H9 (cell line): ENCODE data around the gene HNRNPA3. TPM values are rescaled to one million over a fixed set of nuclear protein-coding genes. Genes with fewer than 3 reads are reported as not detected.
A peak's percentile ranks its signal among the peaks of the same experiment; 100 is the strongest.

Experiments used
- DNase-seq: peaks from one replicate; pipeline ENCODE4 v3.0.0-alpha.2; 2017
- H2AFZ ChIP-seq: one replicate; pipeline ENCODE4 v1.6.1; 2013; ENCODE audit warnings: mild to moderate bottlenecking, low read length, control low read depth, moderate library complexity
- H2AK5ac ChIP-seq: 2 replicates; pipeline ENCODE4 v1.6.1; 2013; ENCODE audit warnings: low read length, control low read depth, mixed read lengths; ENCODE audit not compliant: insufficient read length
- H2BK120ac ChIP-seq: one replicate; pipeline ENCODE4 v1.6.1; 2013; ENCODE audit warnings: low read depth, mild to moderate bottlenecking, low read length, control low read depth, inconsistent platforms; ENCODE audit not compliant: poor library complexity, severe bottlenecking
- H2BK12ac ChIP-seq: 2 replicates; pipeline ENCODE4 v1.6.1; 2013; ENCODE audit warnings: low read length, control low read depth, mixed read lengths, low read depth; ENCODE audit not compliant: insufficient read length
- H2BK15ac ChIP-seq: 2 replicates; pipeline ENCODE4 v1.6.1; 2013; ENCODE audit warnings: low read depth, low read length, control low read depth
- H2BK20ac ChIP-seq: one replicate; pipeline ENCODE4 v1.6.1; 2013; ENCODE audit warnings: low read depth, mild to moderate bottlenecking, low read length, control low read depth, inconsistent platforms; ENCODE audit not compliant: poor library complexity, severe bottlenecking
- H2BK5ac ChIP-seq: 2 replicates; pipeline ENCODE4 v1.6.1; 2013; ENCODE audit warnings: low read length, control low read depth, mixed read lengths; ENCODE audit not compliant: insufficient read length
- H3K14ac ChIP-seq: 2 replicates; pipeline ENCODE4 v1.6.1; 2013; ENCODE audit warnings: low read length, control low read depth; ENCODE audit not compliant: insufficient read depth
- H3K18ac ChIP-seq: 2 replicates; pipeline ENCODE4 v1.6.1; 2013; ENCODE audit warnings: low read depth, mild to moderate bottlenecking, mixed read lengths, low read length, control low read depth; ENCODE audit not compliant: insufficient read length
- H3K23ac ChIP-seq: 2 replicates; pipeline ENCODE4 v1.6.1; 2013; ENCODE audit warnings: low read length, control low read depth, mixed read lengths, low read depth; ENCODE audit not compliant: insufficient read length
- H3K23me2 ChIP-seq: 2 replicates; pipeline ENCODE4 v1.6.1; 2013; ENCODE audit warnings: low read depth, mild to moderate bottlenecking, mixed read lengths, low read length, control low read depth; ENCODE audit not compliant: insufficient read length, poor library complexity, severe bottlenecking
- H3K27ac ChIP-seq: 2 replicates; pipeline ENCODE4 v1.5.1; 2013; ENCODE audit warnings: low read length, control low read depth, mixed read lengths, low read depth; ENCODE audit not compliant: insufficient read length
- H3K27me3 ChIP-seq: 2 replicates; pipeline ENCODE4 v1.6.1; 2013; ENCODE audit warnings: low read length, control low read depth, inconsistent platforms; ENCODE audit not compliant: insufficient read depth
- H3K4ac ChIP-seq: 2 replicates; pipeline ENCODE4 v1.6.1; 2013; ENCODE audit warnings: low read depth, mild to moderate bottlenecking, control low read depth, inconsistent platforms, low read length, moderate library complexity
- H3K4me1 ChIP-seq: 2 replicates; pipeline ENCODE4 v1.6.1; 2013; ENCODE audit warnings: low read length, control low read depth, inconsistent platforms; ENCODE audit not compliant: insufficient read depth
- H3K4me2 ChIP-seq: 2 replicates; pipeline ENCODE4 v1.6.1; 2013; ENCODE audit warnings: low read length, control low read depth, mixed read lengths; ENCODE audit not compliant: insufficient read length, insufficient read depth
- H3K56ac ChIP-seq: 2 replicates; pipeline ENCODE4 v1.6.1; 2013; ENCODE audit warnings: low read depth, mild to moderate bottlenecking, mixed read lengths, low read length, control low read depth; ENCODE audit not compliant: insufficient read length
- H3K79me1 ChIP-seq: 2 replicates; pipeline ENCODE4 v1.6.1; 2013; ENCODE audit warnings: low read depth, mild to moderate bottlenecking, moderate library complexity, low read length, control low read depth, inconsistent platforms; ENCODE audit not compliant: insufficient read depth, poor library complexity, severe bottlenecking
- H3K79me2 ChIP-seq: 2 replicates; pipeline ENCODE4 v1.6.1; 2013; ENCODE audit warnings: low read length, control low read depth, inconsistent platforms; ENCODE audit not compliant: insufficient read depth
- H3K9ac ChIP-seq: 2 replicates; pipeline ENCODE4 v1.6.1; 2013; ENCODE audit warnings: low read length, control low read depth, mixed read lengths; ENCODE audit not compliant: insufficient read length; ENCODE audit errors: extremely low read depth
- H3K9me3 ChIP-seq: one replicate; pipeline ENCODE4 v1.6.1; 2013; ENCODE audit warnings: low read depth, low read length, inconsistent platforms; ENCODE audit not compliant: control insufficient read depth
- H3T11ph ChIP-seq: one replicate; pipeline ENCODE4 v1.6.1; 2013; ENCODE audit warnings: mild to moderate bottlenecking, low read length, control low read depth, inconsistent platforms
- H4K20me1 ChIP-seq: one replicate; pipeline ENCODE4 v1.6.1; 2013; ENCODE audit not compliant: control insufficient read depth, insufficient read length, insufficient read depth
- H4K5ac ChIP-seq: 2 replicates; pipeline ENCODE4 v1.6.1; 2013; ENCODE audit warnings: low read depth, mild to moderate bottlenecking, mixed read lengths, low read length, control low read depth; ENCODE audit not compliant: insufficient read length
- H4K8ac ChIP-seq: replicated peaks from 2 replicates; pipeline ENCODE4 v1.6.1; 2013; ENCODE audit warnings: low read length, control low read depth, mixed read lengths, low read depth; ENCODE audit not compliant: insufficient read length
- H4K91ac ChIP-seq: 2 replicates; pipeline ENCODE4 v1.6.1; 2013; ENCODE audit warnings: low read depth, mild to moderate bottlenecking, moderate library complexity, mixed read lengths, low read length, control low read depth; ENCODE audit not compliant: insufficient read length
- H3K27ac Mint-ChIP-seq, 3 experiments: 2 replicates in 2 of 3; 3 replicates in 1 of 3; pipeline ENCODE4 v1.8.0; 2020 to 2021; ENCODE audit warnings: mixed read lengths in 3 of 3, mild to moderate bottlenecking in 1 of 3, moderate library complexity in 1 of 3
- H3K27me3 Mint-ChIP-seq: 2 replicates; pipeline ENCODE4 v1.8.0; 2021; ENCODE audit warnings: low read depth, mild to moderate bottlenecking, moderate library complexity, mixed read lengths
- H3K36me3 Mint-ChIP-seq, 3 experiments: 2 replicates in 2 of 3; 3 replicates in 1 of 3; pipeline ENCODE4 v1.8.0; 2020 to 2021; ENCODE audit warnings: low read depth in 3 of 3, mixed read lengths in 3 of 3; ENCODE audit not compliant: insufficient read depth in 1 of 3
- H3K4me1 Mint-ChIP-seq, 2 experiments: 2 replicates each; pipeline ENCODE4 v1.8.0; 2020; ENCODE audit warnings: mixed read lengths in 2 of 2
- H3K4me3 Mint-ChIP-seq, 2 experiments: 2 replicates in 1 of 2; 3 replicates in 1 of 2; pipeline ENCODE4 v1.8.0; 2020 to 2021; ENCODE audit warnings: mild to moderate bottlenecking in 2 of 2, mixed read lengths in 2 of 2, moderate library complexity in 1 of 2
- H3K9me3 Mint-ChIP-seq, 2 experiments: 2 replicates in 1 of 2; 3 replicates in 1 of 2; pipeline ENCODE4 v1.8.0; 2020; ENCODE audit warnings: mild to moderate bottlenecking in 2 of 2, mixed read lengths in 2 of 2, moderate library complexity in 1 of 2
- WGBS: extraction: QIAGEN DNeasy Blood & Tissue Kit; methylation state at CpG from one replicate; pipeline ENCODE4 v1.1.7; 2013; ENCODE audit warnings: missing lambda C conversion rate, low lambda C conversion rate, mixed read lengths; ENCODE audit not compliant: insufficient read length; ENCODE audit errors: extremely low coverage; 5-methylcytosine and 5-hydroxymethylcytosine counted together
- total RNA-seq: library from RNA; stranded (reverse); gene quantifications from 2 replicates; pipeline ENCODE4 v1.2.1, GENCODE V29; 2021
- TF ChIP-seq, protein P1 (sequence below): fragments of 200-600 bp; sonication (generic); conservative IDR thresholded peaks from 3 replicates; pipeline ENCODE4 v1.8.0; 2021; ENCODE audit warnings: antibody characterized with exemption, mild to moderate bottlenecking

HNRNPA3 gene
- total RNA-seq, 1 experiment from 2014 or later = 405 TPM

DNA sequence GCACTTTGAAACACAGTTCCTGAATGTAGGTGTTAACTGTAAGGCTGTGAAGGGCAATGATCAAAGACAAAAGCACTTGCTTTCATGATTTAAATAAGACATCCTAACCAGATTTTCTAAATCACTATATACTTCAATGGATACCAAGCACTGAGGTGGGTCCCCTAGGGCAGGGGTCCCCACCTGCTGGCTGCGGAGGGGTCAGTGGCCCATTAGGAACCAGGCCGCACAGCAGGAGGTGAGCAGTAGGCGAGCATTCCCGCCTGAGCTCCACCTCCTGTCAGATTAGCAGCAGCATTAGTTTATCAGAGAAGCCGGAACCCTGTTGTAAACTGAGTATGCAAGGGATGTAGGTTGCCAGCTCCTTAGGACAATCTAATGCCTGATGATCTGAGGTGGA lies 44.9 kb downstream of the HNRNPA3 start:
- TF ChIP-seq, protein P1, sequence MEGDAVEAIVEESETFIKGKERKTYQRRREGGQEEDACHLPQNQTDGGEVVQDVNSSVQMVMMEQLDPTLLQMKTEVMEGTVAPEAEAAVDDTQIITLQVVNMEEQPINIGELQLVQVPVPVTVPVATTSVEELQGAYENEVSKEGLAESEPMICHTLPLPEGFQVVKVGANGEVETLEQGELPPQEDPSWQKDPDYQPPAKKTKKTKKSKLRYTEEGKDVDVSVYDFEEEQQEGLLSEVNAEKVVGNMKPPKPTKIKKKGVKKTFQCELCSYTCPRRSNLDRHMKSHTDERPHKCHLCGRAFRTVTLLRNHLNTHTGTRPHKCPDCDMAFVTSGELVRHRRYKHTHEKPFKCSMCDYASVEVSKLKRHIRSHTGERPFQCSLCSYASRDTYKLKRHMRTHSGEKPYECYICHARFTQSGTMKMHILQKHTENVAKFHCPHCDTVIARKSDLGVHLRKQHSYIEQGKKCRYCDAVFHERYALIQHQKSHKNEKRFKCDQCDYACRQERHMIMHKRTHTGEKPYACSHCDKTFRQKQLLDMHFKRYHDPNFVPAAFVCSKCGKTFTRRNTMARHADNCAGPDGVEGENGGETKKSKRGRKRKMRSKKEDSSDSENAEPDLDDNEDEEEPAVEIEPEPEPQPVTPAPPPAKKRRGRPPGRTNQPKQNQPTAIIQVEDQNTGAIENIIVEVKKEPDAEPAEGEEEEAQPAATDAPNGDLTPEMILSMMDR = no peak
- Mint-ChIP-seq H3K9me3 (peaks cover 19% of the 10 kb centered on the region in 2 experiments), H3K27ac (0 out of 7 replicates have a peak overlapping the region, but pooled peaks of 1 of the 3 experiments have one; percentile 16), H3K4me3 (no peak overlapping the region), H3K4me1 (peaks cover 54 to 58% of the 10 kb centered on the region in 2 experiments), H3K27me3 (no peaks in the 10 kb centered on the region), H3K36me3 (peaks cover 16 to 24% (median 21%) of the 10 kb centered on the region in 3 experiments)
- H3K23ac ChIP-seq = no peak overlapping the region
- no peak overlapping the region for H2BK15ac ChIP-seq
- WGBS = no CpG with 5 or more reads among the region's 5 CpGs
- H3K9ac ChIP-seq = no peak overlapping the region
- H4K5ac ChIP-seq = no peak overlapping the region
- H3K79me2 ChIP-seq = peaks cover 53% of the 10 kb centered on the region; the same call in 1 of the 2 replicates
- H2AK5ac ChIP-seq = no peak overlapping the region
- no peaks in the 10 kb centered on the region for H3K27me3 ChIP-seq
- H4K91ac ChIP-seq = no peak overlapping the region
- no peak overlapping the region for H2BK120ac ChIP-seq
- H3K4me2 ChIP-seq = no peak overlapping the region
- no peak overlapping the region for H3T11ph ChIP-seq
- peaks cover 6% of the 10 kb centered on the region for H3K79me1 ChIP-seq
- H2BK12ac ChIP-seq = no peak overlapping the region
- no peak overlapping the region for H3K56ac ChIP-seq
- no peak overlapping the region for H3K27ac ChIP-seq
- H3K9me3 ChIP-seq = peaks cover 5% of the 10 kb centered on the region
- H3K14ac ChIP-seq = no peak overlapping the region
- no peak overlapping the region for H2BK5ac ChIP-seq
- no peak overlapping the region for H2AFZ ChIP-seq
- no peak overlapping the region for H3K18ac ChIP-seq
- no peak overlapping the region for H2BK20ac ChIP-seq
- no peak overlapping the region for H4K8ac ChIP-seq
- H3K23me2 ChIP-seq = no peaks in the 10 kb centered on the region
- H4K20me1 ChIP-seq = no peaks in the 10 kb centered on the region
- no peak overlapping the region for H3K4ac ChIP-seq
- peaks cover 2% of the 10 kb centered on the region; the same call in 1 of the 2 replicates for H3K4me1 ChIP-seq
- no peak for DNase-seq
